ENCODE data around the gene NACA2.
"Not testable (repeated sequence)": the region's sequence is repeated elsewhere in the genome, so short reads cannot be mapped to it uniquely, and the experiment has no call there.

The NACA2 gene

DNA sequence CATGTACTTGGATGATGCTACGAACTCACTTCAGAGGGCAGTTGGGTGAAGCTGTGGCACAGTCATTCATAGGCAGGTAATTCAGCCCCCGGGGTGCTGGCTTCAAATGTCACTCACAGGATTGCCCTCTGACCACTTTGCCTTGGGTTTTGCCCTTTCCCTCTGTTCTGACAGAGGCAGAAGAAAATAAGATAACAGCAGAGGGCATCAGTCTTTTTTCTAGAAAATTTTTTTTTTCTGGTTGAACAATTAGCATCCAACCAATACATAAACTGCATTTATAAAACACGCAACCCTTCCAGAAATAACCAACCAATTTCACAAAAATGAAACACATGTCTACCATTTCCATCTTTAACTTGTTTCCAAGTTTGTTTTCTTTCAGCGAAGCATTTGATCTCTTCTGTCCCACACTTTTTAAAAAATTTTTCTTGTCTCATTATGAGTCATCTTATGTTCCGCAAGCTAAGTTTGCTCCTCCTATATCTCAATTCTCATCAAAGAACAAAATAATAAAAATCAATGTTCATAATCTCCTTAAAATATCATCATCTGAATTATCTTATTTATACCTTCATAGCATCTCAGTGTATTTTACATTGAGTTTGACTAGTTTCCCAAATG is 15.6 kb downstream of the NACA2 start:
- no peak for FAIRE-seq

DNA sequence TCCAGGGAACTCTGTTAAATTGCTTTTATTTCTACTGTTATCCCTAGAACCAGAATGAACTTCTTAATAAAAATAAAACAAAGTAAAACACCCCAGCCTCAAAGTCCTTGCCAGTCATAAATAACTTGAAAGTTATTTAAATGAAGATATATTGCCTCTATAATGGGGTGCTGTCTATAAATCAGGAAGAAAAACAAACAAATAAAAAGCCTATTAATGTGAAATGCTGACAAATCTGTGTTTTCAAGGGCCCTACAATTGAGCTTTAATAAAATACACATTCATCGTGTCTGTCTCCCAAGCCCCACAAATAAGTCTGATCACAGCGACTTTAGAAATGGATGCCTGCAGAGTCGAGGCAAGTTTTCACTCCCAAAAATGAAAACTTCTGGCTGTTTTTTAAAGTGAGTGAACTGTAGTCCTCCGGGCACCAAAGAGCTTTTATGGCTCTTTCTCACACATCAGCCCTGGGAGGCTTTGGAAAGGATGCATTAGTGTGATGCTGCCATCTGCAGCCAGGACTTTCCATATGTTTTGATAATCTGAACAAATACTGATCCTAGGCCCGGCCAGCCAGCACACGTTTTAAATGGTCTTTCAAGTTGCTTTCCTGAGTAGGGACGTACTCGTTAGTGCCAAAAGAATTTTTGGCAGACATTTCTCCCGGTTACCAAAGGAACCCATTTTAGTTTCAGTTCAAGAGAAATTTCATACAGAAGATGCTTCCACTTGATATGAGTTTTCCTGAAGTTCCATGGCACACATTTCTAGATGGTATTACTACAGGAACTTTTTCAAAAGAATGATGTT is 16.3 kb downstream of the NACA2 start:
- FAIRE-seq: no peak

DNA sequence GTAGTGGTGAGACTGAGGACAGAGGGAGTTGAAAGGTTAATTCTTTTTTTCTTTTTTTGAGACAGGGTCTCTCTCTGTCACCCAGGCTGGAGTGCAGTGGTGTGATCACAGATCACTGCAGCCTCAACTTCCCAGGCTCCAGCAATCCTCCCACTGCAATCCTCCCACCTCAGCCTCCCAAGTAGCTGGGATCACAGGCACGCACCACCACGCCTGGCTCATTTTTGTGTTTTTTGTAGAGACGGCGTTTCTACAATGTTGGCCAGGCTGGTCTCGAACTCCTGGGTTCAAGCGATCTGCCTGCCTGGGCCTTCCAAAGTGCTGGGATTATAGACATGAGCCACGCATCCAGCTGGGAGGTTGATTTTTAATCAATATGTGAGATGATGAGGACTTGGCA is 18.5 kb downstream of the NACA2 start:
- not testable (repeated sequence) for FAIRE-seq

DNA sequence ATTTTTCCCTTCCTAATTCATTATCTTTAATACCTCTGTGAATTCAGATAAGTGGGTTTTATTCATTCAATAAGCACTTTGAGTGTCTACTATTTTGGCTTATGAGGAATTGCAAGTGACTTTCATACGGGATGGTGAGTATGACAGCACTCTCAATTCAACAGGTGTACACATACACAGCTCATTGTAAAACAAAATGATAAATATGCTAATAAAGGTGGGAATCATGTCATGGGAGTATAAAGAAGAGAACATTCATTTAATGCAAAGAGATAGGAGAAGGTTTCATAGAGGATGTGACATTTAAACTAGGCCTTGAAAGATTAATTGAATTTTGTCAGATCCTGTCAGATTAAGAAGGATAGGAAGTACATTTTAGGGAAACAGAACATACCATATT is 19.4 kb downstream of the NACA2 start:
- FAIRE-seq: no peak

DNA sequence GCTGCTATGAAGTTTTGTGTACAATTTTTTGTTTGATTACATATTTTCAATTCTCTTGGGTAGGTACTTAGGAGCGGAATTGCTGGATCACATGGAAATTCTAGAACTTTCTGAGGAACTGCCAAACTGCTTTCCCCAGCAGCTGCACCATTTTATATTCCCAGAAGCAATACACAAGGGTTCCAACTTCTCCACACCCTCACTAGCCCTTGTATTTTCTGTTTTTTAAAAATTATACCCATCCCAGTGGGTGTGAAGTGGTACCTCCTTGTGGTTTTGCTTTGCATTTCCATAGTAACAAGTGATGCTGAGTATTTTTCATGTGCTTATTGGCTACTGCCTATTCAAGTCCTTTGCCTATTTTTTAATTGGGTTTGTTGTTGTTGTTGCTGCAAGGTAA is 20.9 kb downstream of the NACA2 start:
- no peak for FAIRE-seq

DNA sequence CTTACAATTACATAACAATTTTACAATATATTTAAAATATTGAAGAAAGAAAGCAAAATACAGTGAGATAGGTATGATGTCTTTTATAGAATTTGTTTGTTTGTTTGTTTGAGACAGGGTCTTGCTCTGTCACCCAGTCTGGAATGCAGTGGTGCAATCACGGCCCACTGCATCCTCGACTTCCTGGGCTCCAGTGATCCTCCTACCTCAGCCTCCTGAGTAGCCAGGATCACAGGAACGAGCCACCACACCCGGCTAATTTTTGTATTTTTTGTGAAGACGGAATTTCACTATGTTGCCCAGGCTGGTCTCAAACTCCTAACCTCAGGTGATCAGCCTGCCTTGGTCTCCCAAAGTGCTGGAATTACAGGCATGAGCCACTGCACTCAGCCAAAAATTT is 21.5 kb downstream of the NACA2 start:
- not testable (repeated sequence) for FAIRE-seq

DNA sequence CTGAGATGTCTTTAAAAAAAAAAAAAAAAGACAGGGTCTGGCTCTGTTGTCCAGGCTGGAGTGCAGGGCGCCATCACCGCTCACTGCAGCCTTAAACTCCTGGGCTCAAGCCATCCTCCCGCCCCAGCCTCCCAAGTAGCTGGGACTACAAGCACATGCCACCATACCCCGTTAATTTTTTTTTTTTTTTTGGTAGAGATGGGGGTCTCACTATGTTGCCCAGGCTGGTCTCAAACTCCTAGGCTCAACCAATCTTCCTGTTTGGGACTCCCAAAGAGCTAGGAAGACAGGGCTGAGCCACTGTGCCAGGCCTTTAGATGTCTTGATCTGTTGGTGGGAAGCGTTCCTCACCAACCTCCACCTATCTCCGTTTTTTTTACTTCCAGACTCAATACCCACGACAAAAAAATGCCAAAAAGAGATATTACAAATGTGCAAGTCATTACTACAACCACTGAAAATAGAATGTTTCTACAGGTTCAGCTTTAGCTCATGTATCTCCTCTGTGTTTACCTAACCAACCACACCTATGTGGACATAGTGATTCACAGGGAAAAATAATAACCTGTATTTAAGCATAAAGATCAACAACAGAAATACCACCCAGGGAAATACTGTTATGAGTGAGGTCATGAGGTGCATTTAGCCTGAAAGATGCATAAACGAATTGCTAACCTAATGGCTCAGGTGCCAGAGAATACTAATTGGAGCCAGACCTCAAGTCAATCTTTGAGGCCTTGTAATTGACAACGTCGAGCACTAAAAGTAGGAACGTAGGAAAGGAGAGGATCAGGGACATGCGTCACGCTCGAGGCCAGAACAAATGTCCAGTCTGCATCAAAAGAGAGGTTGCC is 22.6 kb downstream of the NACA2 start:
- FAIRE-seq: no peak

DNA sequence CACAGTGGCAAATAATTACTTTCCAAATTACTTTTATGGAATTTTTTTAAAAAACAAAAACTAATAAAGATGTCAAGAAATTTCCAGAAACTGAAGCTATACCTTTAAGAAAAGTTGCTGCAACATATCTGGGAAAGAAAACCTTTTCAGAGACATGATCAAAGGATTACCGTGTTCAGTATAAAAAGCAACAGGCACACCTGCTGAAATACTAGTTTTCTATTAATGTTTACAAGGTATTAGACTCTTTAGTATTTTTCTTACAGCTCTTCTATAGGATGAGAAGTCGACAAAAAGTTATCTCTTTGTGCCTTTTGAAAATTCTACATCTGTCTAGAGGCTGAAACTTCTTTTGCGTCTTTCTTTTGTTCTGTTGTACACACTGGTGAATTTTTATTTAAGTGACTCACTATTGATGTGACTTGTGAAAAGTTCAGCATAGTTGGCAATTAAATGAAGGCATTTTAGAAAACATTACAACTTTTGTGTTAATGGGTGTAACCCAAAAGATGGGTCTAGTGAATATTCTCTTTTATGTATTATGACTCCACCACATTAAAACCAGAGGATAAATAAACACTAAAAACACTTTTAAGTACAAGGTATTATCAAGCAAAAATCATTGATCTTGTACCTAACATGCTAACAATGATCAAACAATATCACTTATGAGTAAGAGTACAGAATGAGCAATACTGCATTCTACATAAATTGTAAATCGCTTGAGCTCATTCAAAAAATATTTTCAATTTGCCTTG is 23.8 kb downstream of the NACA2 start:
- no peak for FAIRE-seq

DNA sequence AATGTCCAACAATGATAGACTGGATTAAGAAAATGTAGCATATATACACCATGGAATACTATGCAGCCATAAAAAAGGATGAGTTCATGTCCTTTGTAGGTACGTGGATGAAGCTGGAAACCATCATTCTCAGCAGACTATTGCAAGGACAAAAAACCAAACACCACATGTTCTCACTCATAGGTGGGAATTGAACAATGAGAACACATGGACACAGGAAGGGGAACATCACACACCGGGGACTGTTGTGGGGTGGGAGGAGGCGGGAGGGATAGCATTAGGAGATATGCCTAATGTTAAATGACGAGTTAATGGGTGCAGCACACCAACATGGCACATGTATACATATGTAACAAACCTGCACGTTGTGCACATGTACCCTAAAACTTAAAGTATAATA is 24.6 kb downstream of the NACA2 start:
- not testable (repeated sequence) for FAIRE-seq

DNA sequence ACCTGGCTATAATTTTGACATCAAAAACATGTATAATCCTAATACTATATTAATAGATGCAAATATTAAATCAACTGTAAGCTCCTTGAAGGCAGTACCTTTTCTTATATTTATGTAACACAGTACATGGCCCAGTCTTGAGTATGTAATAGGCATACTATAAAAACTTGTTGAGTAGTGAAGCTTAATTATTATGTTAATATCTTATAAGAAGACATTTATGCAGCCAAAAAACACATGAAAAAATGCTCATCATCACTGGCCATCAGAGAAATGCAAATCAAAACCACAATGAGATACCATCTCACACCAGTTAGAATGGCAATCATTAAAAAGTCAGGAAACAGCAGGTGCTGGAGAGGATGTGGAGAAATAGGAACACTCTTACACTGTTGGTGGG is 25.2 kb downstream of the NACA2 start:
- not testable (repeated sequence) for FAIRE-seq

DNA sequence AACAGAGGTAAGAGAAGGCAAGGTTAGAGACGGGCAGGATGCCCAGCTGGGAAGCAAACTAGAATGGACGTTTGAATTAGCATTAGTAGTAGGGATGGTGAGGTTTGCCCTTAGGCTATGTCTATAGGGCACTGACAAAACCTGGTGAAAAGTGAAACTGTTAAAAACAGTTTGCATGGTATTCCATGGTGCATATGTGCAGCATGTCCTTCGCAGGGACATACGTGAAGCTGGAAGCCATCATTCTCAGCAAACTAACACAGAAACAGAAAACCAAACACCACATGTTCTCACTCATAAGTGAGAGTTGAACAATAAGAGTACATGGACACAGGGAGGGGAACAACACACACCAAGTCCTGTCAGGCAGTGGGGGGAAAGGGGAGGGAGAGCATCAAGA is 25.8 kb downstream of the NACA2 start:
- no peak for FAIRE-seq

DNA sequence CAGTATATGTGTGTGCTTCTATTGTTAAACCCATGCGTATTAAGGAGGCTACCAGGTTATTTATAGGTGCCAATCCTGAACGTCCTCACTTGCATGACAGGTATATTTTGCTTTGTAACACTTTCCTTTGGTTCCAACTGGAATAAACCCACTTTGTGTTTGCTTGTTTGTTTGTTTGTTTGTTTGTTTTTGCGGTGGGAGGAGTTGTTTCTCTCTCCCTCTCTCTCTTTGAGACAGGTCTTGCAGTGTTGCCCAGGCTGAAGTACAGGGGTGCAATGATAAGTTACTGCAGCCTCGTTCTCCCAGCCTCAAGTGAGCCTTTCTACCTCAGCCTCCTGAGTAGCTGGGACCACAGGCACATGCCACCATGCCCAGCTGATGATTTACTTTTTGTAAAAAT is 28.7 kb downstream of the NACA2 start:
- no peak for FAIRE-seq

DNA sequence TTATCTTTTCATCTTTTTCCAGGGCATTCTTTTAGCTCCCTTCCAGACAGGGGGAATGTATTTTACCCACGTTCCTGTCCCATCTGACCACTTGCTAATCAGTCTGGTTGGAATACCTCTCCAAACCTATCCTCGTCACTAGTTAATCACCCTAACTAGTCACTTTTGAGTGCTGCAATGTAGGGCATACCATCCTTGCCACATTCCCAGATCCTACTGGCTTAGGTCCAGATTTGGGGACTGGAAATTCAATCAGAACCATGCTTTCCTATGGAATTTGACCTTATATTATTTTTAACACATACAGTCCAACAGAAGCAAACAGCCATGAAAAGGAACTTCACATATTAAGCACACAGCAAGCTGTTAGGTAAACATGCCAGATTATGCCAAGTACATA is 29.7 kb downstream of the NACA2 start:
- no peak for FAIRE-seq

DNA sequence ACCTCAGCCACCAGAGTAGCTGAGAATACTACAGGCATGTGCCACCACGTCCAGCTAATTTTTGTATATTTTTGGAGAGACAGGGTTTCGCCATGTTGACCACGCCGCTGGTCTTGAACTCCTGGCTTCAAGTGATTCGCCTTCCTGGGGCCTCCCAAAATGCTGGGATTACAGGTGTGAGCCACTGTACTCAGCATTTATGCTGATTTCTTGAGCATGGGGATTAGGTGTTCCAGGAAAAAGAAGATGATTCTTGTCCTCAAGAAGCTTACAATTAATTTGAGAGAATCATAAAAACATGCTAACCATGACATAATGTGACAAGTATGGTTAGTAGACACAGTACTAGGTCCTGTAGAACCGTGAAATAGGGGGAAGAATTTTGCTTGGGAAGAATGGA is 30.9 kb downstream of the NACA2 start:
- FAIRE-seq: no peak

DNA sequence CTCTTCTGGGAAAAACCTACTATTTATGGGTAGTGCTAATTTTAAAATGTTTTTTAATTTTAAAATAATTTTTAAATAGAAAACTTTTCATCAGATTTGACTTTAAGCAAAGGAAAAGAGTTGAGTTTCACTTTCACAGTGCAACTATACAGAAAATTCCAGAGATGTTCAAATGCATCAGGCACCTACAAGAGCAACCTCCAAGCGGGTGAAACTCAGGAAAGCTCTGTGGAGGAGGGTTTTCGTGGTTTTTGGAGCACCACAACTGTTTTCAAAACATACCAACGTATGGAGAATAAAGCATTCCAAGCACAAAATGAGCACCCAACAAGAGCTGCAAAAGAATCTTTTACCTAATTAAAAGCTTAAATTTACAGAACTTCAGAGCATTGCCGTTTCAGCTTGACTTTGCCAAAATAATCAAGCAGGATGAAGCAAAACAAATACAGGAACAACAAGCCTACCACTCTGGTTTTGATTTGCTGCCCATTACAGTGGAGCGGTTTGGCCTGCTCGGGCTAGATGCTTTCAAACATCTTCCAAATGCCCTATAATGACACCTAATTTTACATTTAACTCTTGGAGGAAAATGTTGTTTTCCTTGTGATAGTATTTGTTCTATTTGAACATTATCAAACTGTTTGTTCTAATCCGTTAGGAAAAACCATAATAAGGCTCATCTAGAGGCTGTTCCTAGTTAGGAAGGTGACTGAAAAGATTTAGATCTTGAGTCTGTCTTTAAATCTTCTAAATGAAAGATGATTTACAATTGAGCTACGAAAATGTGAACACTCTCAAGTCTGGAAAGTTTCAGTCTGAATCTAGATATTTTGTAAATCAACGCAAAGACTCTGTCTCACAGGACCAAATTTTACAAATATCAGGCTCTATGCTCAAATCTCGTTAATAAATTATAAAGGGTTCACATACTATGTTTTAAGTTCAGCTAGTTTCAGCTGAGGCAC is 34.5 kb downstream of the NACA2 start:
- FAIRE-seq: no peak

DNA sequence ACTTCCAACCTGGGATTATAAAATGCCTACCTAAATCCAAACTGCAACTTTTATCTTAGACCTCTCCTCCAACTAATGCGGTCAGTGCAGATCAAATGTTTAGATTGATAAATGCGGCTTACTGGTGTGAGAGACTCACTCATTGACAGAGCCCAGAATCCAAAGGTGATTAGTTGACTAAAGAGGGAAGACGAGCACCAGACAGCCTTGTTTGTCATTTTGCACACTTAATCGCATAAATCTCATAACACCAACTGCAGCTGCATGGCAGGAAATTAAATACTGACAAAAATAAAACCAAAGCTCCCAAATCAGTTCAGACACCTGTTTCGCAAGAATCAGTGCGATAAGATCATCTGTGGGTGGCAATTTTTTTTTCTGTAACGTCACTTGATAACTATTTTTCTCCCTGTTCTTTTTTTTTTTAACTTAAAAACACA is 35.9 kb downstream of the NACA2 start:
- no peak for FAIRE-seq

DNA sequence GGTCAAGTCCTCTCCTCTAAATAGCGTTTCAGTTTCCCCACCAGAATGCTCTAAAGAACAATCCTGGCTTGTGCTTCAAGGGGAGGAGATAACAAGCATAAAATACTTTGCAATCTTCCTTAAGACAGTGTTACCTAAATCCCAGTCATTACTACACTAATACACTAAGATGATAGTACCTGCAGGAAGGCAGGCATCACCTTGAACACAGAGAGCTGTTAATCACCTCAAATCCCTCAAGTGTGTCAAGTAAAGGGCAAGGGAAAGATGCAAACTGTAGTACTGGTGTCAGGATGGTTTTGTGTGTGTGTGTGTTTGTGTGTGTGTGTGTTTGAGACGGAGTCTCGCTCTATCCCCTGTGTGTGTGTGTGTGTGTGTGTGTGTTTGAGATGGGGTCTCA is 36.8 kb downstream of the NACA2 start:
- FAIRE-seq: no peak

DNA sequence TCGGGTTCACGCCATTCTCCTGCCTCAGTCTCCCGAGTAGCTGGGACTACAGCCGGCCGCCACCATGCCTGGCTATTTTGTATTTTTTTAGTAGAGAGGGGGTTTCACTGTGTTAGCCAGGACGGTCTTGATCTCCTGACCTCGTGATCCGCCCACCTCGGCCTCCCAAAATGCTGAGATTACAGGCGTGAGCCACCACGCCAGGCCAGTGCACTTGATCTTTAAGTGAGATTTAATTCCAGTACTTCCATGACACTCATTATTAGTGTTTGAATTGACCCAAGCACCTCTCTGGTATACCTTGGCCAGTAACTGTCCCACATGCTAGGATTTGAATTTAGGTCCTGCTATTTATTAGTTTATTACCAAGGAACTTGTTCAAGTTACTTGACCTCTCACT is 38.5 kb downstream of the NACA2 start:
- not testable (repeated sequence) for FAIRE-seq

DNA sequence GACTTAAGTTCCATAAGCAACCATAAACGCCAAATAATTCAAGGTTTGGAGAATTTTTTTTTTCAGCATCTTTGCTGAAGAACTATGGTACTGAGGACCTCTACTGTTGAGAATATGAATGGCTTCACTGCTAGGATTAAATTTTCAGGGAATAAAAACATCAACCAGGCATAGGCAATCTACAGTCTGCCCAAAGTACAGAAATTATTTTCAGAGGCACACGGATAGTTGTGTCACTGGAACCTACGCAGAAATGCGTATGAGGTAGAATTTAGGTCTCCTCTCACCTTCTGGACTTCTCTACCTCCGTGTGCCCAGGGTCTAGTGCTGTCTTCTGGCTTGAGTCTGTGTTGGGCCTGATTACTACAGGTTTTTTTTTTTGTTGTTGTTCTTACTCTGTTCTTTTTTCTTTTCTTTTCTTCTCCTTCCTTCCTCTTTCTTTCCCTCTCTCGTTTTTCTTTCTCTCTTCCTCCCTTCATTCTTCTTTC is 39.7 kb downstream of the NACA2 start:
- FAIRE-seq: no peak

DNA sequence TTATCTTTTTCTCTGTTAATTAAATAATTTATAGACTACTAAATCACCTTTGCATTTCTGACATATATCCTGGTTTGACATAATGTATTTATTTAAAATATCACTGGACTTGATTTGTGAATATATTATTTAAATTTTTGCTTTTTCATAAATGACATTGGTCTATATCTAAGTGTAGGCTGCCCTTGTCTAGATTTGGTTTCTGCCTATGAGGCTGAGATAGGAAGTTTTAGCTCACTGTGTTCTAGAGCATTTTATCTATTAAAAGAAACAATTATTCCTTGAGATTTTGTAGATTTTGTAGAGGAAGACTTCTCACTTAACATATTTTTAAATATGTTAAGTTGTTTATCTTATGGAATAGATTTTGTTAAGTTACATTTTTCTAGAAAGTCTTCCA is 43.9 kb downstream of the NACA2 start:
- no peak for FAIRE-seq

DNA sequence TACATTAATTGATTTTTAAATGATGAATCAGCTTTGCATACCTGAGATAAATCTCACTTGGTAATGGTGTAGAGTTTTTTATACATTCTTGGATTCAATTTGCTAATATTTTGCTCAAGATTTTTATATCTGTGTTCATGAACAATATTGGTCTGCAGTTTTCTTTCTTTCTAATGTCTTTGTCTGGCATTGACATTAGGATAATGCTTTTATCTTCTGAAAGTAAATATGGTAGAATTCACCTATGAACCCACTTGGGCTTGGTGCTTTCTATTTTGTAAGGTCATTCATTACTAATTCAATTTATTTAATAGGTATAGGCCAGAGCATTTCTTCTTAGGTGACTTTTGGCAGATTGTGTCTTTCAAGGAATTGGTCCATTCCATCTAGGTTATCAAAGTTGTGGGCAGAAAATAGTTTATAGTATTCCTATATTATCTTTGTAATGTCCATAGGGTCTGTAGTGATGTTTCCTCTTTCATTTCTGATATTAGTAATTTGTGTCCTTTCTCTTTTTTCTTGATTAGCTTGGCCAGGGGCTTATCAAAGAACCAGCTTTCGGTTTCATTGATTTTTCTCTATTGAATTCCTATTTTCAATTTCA is 45.6 kb downstream of the NACA2 start:
- no peak for FAIRE-seq

Measured in colon (tissue), 2 donors.